Skin of body (tissue), 2 donors: Measurements from ENCODE around the gene PARP12. TPM values are rescaled to one million over a fixed set of nuclear protein-coding genes. Genes with fewer than 3 reads are reported as not detected.

Source experiments
- DNase-seq: peaks from one replicate; lab custom pipeline; 2025; lab: John Stamatoyannopoulos, UW
- total RNA-seq: library from RNA; depleted of rRNA; stranded (reverse); fragments of >200 nt; gene quantifications from one replicate; pipeline ENCODE4 v1.2.3, GENCODE V29; 2014

The PARP12 gene
- total RNA-seq, 1 donor from 2014 or later: 20.7 TPM

DNA sequence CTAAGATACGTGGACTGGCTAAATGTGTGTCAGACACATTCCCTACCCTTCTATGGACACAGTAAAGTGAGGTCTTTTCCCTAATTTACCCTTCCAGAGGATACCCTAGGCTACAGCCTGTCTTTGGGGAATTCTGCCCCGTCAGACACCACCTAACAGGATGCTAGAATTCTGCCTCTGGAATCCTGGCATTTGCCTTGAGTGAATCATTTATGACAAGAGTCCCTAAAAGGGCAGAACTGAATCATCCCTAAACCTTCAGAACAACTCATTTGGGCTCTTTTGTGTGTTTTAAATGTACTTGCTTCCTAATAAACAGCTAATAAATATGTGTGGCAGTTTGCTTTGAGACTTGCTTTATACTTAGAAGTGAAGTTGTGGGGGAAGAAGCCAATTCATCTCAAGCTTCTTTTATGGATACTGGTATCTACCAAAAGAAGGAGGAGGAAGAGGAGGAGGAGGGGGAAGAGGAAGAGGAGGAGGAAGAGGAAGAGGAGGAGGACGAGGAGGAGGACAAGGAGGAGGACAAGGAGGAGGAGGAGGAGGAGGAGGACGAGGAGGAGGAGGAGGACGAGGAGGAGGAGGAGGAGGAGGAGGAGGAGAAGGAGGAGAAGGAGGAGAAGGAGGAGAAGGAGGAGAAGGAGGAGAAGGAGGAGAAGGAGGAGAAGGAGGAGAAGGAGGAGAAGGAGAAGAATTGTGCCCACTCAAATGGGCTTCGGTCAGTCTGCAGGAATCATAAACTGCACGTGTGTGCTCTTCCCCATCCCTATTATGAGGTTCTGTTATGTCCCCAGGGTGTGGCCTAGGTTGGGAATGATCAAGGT lies 27.1 kb downstream of the PARP12 start:
- no peak for DNase-seq

DNA sequence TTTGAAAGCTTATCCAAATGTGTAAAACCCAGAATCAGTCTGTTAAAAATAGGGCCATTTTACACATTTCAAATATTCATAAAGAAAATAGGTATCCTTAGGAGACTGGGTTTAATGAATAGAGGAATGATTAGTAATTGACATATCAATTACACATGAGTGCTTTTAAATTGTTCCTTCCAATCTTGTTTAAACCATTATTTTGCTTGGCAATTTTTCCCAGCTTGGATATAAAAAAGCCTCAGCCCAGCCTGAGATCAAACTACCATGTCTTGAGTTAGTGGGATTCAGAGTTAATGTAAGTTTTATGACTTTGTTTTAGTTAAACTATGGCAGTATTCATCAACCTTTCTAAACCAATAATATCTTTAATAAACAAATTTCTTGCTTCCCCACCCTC lies 28.3 kb downstream of the PARP12 start:
- no peak for DNase-seq

DNA sequence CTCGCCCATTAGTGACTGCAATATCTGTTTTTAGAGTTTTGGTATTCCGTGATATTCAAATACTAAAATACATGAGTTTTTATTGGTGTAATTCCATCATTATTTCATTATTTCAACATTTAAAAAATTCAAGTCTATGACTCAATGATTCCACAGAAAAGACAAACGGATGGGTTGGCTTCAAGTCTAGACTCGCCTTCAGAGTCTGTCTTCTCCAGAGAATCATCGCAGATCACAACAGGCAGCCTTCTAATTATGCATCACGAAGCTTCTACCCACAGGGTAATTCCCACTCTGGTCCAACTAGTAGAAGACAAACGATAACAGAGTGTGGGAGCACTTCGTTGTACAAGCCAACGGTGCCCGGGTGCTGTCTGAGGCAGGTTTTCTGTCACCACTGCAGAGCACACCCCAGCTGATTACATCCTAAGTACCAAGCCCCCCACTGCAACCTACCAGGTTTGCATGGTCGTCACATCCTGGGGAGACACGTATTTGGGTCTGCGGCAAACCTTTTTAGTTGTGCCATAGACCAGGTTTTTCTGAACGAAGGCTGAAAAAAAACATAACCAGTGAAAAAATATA lies 28.9 kb downstream of the PARP12 start:
- no peak for DNase-seq

DNA sequence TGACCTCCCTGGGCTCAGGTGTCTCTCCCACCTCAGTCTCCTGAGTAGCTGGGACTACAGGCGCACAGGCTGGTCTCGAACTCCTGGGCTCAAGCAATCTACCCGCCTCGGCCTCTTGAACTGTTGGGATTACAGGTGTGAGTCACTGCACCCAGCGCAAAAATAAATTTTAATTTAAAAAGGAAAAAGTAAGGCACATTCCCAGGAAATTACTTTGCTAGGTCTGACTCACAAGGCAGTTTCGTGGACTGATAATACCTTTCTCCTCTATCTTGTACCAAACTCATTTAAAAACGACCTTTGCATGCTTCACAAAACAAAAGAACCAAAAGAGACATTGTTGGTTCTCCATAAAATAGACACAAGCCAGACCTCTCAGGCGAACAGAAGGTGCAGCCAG lies 29.7 kb downstream of the PARP12 start:
- no peak for DNase-seq

DNA sequence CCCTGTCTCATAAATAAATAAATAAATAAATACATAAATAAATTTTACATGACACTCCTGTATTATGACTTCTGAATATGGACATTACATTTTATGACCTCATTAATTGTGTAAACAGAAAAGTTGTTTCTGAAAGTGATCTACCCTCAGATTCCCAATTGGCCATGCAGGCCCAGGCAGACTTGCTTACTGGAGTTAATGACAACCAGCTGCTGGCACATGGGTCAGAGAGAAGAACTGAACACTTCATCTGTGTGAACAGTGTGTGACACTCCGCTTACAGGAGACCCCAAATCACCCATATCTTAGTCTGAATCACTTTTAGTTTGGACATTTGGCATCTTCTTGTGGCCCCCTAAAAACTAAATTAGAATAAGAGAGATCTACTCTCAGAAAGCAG lies 31.4 kb downstream of the PARP12 start:
- no peak for DNase-seq

DNA sequence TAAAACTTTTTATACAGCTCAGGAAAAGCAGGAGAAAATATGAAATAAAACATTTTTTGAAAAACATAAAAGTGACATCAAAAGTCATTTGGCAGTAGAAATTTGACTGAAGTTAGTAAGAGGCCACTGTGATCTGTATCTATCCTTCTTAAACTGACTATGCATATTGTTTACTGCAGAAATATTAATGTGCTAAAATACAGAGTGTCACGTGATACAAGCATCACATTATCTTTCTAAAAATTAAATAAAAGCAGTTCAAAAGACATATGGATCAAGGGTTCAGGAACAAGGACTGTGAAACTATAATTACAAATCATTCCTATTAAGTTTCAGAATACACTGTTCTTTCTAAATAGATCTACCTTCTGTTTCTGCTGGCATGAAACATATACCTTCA lies 33.7 kb downstream of the PARP12 start:
- DNase-seq: no peak

DNA sequence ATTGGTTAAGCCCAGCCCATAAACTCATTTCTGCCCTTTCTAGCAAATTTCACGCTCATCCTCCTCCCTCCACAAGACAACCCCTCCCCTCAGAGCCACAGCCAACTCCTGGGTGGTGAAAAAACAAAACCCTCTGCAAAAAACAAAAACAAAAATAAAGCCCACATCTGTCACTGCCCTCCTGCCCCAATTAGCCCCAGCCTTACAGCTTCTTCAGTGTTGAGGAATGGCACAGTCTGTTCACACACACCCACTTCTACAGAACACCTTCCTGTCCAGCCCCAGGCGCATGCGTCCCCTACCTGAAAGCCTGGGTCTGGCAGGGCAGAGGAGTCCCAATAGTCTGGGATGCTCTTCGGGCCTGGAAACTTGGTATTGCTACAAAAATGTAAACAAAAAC lies 34.4 kb downstream of the PARP12 start:
- no peak for DNase-seq

DNA sequence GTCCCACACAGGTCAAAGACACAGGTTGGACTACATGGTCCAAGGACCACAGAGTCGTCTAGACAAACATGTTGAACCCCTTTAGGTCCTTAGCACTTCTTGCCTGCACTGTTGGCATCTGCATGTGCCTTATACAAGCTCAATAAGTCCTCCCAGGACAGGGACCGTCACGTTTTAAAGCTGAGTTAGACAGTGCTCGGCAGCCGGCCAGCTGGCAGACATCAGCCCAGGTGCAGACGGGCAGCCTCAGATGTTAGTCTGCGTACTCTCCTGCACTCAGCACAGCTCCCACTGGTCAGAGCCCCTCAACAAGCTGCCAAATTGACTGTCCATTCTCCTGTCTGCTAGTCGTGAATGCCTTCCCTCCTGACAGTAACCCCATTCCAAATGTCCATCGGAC lies 34.9 kb downstream of the PARP12 start:
- no peak for DNase-seq

DNA sequence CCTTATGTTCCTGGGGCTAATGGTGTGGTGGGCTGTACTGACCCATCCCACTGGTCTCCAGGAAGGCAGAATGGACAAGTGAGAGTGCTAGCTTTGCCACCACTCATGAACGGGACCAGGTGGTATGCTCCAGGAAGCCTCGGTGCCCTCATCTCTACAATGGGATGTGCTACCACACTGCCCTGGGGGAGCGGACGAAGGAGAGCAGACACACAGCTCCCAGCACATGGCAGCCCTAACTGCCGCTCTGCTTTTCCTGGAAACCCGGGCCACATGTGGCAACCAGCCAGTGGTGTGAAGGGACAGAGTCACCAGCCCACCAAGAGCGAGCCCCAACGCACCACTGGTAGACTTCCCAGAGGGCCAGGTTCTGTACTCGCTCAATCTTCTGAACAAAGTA lies 35.8 kb downstream of the PARP12 start:
- no peak for DNase-seq

DNA sequence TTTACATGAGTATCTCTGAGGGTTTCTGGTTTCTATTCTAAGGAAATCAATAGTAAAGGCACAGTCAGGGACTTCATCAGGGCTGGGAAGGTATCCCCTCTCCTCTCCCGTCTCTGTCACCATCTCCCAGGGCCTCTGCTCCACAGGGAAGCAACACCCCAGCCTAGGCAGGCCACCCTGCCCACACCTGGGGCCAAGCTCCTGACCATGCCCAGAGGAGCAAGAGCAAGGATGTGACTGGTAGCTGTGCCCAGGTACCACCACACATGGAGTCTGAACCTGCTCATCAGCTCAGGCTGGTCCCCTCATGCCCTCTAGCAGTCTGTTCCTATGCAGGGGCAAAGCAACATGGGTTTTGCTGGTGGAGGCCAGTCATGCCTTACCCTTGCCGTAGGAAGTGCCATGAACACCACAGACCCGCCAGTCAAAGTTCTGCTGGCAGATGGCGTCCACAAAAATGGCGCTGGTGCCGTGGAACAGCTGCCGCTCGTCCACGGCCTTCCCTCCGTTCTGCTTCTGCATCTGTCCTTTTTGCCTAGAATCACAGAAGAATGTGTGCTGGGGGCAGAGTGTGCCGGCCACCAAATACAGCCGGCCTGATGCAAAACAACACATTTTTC lies 36.8 kb downstream of the PARP12 start:
- no peak for DNase-seq

DNA sequence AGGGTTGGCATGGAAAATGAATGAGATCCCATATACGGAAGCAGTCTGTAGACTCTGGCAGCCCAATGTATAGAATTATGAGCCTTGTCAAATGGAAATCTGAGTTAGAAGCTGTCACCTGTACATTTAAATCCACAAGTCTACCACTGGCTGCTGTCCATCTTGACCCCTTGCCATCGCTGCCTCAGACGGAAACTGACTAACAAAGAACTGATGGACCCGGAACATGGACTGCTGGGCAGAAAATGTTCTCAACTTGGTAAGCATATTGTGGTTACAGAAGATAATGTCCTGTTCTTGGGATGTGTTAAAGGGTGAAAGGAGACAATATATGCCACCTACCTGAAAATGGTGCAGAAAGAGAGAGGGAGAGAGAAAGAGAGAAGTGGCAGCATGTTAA lies 37.5 kb downstream of the PARP12 start:
- DNase-seq: no peak

DNA sequence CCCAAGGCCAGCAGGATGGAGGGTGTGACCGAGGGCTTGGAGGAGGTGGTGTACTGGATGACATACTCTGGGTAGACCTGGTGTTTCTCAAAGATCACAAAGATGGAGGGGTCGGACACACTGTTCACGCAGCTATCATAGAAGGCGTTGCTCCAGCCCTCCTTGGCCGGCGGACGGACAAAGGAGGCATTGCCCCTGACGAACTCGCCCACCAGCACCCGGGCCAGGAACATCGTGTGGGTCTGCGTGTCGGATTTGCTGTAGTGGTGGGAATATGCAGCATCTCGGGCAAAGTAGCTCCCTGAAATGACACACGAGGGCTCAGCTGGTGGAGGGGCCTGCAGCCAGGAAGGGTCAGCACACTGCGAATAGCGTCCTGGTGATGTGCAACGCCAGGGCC lies 38.2 kb downstream of the PARP12 start:
- no peak for DNase-seq

DNA sequence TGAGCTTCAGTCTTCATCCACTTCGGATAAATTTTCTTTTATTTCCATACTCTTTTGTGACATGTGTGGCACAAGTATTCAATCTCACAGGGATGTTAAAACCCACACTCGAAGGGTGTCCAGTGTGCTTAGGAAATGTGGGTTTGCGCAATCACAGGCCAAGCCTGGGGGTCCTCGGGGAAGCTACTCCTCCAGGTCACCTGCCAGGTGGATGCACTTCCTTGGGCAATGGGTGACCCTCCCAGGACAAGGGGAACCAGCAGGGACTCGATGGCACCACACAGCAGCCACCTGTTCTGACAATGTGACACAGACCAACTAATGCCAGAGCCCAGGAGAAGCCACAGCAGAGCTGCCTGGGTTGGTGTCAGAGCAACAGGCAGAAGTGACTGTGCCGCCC lies 39.0 kb downstream of the PARP12 start:
- no peak for DNase-seq

DNA sequence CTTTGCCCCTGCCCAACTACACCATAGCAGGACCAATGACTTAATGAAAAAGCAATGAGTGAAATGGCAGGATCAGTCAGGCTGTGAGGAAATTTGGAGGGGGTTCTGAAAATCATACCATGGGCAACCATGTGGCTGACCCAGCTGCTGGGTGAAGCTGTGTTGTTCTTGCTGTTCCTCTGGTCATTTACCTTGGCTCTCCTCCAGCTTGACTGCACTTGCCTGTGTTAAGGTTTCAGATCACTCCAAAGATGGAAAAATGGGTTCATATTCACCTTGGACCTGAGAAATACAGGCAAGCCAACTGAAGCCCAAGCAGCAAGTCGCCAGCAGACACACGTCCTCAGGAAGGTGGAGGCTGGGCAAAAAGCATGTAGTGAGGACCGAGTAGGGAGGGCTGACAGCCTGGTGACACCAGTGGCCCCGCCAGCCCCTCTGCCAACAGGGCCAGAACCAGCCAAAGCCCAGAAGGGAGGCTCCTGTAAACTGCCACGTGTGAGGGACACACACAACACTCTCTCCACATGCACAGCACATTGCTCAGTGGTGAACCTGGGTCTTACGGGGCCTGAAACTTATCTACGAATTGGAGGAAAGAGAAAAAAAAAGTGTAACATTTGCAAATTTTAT lies 40.1 kb downstream of the PARP12 start:
- no peak for DNase-seq

DNA sequence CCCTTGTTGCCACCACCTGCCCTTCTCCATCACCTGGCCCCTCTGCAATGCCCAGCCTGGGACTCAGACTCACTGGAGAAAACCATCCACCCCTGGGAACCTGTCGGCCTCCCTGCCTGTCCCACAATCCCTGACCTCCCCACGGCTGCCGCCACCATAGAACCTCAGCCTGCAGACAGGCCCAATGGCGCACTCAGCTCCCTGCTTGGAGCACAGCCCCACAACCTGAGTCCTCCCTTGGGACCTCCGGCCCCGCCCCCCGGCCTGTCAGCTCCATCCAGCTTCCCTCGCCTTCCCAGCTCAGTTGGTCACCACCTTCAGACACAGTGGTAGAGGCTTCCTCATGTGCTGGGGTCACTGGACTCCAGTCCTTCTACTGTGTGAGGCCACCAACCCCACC lies 41.1 kb downstream of the PARP12 start:
- no peak for DNase-seq

DNA sequence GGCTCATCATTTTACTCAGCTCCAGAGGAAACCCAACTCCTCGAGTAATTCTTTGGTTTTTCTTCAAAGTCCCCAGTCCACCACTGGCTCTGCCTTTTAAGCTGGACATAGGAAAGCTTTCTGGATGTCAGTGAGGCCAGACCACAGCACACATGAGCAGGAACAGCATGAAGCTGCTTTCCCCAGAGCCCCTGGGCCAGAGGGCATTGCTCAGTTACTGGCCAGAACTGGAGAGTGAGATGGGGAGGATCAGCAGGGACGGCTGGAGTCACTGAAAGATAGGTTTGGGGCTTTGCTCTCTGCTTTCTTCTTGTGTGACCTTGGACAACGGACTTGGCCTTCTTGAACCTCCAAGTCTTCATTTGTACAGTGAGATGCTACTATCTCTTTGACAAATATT lies 43.1 kb downstream of the PARP12 start:
- DNase-seq: no peak

DNA sequence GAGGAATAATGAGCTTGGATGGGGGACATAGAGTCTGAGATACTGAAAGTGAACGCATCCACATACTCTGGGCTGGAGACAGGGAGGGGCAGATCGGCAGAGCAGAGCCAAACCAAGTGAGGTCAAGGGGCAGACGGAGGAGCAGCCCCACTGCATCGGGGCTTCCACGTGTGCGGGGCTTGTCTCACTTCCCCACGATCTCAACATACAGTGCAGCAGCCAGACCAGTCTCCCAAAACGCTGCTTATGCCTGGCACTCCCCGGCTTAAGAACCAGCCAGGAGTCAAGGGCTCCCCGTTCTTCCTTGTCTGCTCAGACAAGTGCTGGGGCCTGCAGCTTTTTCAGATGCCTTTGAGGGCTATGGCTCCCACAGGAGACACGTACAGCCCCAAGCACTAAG lies 43.6 kb downstream of the PARP12 start:
- DNase-seq: no peak

DNA sequence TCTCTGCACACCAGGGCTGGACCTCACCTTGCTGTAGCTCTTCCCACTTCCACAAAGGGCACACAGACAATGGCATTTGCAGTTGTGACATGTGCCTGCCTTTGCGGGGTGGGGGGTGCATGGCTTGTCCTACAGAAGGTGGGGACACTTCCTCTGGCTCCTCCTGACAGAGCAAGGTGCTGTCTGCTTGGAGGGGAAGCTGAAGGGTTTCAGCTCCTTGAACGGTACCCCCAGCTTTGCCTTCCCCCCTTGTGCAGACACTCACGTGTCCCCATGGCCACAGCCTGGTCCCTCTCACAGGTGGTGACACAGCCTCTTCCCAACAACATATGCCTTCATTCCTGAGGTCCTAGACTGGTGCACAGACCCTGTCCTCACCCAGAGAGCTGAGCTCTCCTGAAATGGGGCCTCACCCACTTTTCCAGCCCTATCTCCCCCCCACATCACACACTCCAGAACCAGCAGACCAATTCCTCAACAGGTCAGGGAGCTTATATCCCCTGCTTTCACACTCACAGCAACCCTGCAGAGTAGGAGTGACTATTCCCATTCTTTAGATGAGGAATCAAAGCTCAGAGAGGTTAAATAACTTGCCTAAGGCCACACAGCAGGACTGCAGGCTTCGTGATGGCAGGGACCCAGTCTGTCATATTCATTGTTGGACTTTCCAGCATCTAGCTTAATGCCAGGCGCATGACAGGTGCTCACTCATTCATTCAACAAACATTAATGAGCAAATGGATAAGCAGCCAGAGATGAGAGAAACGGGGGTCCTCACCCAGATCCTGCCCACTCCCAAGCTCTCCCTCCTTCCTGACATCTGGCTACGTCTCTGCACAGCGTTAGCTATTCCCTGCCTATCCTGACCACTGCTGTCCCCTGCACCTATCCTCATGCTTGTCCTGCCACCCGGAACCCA lies 44.4 kb downstream of the PARP12 start:
- no peak for DNase-seq

DNA sequence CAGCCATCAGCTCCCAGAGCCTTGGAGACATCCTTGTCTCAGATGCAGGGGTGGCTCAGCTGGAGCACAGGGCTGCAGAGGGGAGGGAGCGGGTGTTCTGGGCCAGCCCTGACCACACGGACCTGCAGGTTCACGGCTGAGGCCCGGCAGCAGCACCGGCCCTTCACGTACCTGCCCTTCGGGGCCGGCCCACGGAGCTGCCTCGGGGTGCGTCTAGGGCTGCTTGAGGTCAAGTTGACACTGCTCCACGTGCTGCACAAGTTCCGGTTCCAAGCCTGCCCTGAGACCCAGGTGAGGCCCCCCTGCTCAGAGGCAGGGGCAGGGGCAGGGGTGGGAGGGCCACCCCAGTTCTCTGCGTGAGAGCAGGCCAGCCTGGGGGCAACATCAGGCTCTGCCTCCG lies 45.2 kb downstream of the PARP12 start:
- no peak for DNase-seq

DNA sequence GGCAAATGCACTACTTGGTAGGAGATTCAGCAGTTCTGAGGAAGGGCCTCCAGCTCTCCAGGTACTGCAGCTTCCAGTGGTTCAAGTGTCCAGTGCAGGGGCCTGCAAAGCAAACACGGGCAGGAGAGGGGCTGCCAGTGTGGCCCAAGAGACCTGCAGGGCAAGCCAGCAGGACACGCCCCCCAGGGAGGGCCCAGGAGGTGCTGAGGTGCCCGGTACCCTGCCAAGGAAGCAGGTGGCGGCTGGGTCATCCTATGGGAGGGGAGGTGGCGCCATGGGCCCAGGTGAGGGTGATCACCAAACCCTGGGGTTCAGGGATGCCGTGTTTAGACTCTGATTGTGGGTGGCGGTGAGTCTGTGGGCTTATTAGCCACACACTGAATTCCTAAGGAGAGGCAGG lies 45.7 kb downstream of the PARP12 start:
- DNase-seq: no peak

DNA sequence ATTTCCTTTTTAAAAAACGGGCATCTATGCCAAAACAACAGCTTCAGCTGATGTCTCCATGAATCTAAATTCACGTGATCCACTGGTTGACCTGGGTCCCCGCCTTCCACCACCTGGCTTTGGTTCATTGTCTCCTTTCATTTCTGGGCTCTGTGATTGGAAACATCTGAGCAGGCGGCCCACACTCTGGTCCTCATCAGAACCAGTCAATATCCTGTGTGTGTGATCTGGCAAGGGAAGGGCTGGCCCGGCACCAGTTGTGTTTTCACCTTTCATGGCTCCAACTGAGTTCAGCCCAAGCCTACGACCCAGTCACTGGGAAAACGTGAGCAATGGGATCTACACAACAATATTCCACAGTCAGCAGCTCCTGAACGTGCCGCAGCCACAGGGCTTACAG lies 46.2 kb downstream of the PARP12 start:
- no peak for DNase-seq
